Measurements from ENCODE around the gene WDR37. TPM values are rescaled to one million over a fixed set of nuclear protein-coding genes. Genes with fewer than 3 reads are reported as not detected.

WDR37 gene
- total RNA-seq, 4 donors from 2014 or later = 16.8 to 28.8 (median 22.3) TPM

DNA sequence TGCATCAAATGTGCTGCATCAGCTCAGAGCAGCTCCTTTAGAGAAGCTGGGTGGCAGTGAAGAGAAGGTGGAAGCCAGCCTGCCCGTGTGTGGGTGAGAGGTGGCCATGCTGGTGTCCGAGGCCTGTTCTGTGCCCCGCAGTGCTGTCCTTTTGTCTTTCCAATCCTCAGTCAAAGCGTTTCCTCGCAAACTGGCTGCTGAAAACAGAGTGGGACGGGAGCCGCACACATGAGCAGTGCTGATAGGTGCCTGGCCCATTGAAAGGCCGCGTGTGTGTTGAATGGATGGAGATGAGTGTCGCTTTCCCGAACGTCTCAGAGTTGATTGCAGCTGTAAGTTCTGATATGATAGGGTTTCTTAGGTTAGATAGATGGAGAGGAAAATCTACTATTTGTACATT lies 39.3 kb downstream of the WDR37 start:
- Histone ChIP-seq H3K36me3 (peaks cover 0 to 82% (median 0%) of the 10 kb centered on the region in 3 donors), H3K4me1 (no peaks in the 10 kb centered on the region), H3K9me3 (no peaks in the 10 kb centered on the region), H3K27ac (no peak overlapping the region), H3K27me3 (no peaks in the 10 kb centered on the region), H3K4me3 (no peak overlapping the region)
- TF ChIP-seq, protein P1, sequence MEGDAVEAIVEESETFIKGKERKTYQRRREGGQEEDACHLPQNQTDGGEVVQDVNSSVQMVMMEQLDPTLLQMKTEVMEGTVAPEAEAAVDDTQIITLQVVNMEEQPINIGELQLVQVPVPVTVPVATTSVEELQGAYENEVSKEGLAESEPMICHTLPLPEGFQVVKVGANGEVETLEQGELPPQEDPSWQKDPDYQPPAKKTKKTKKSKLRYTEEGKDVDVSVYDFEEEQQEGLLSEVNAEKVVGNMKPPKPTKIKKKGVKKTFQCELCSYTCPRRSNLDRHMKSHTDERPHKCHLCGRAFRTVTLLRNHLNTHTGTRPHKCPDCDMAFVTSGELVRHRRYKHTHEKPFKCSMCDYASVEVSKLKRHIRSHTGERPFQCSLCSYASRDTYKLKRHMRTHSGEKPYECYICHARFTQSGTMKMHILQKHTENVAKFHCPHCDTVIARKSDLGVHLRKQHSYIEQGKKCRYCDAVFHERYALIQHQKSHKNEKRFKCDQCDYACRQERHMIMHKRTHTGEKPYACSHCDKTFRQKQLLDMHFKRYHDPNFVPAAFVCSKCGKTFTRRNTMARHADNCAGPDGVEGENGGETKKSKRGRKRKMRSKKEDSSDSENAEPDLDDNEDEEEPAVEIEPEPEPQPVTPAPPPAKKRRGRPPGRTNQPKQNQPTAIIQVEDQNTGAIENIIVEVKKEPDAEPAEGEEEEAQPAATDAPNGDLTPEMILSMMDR (IDR thresholded peaks at IDR 0.05) = no peak
- TF ChIP-seq POLR2A (IDR thresholded peaks at IDR 0.05) = no peak
- peak in 1 of 3 donors; percentile 26 for DNase-seq

DNA sequence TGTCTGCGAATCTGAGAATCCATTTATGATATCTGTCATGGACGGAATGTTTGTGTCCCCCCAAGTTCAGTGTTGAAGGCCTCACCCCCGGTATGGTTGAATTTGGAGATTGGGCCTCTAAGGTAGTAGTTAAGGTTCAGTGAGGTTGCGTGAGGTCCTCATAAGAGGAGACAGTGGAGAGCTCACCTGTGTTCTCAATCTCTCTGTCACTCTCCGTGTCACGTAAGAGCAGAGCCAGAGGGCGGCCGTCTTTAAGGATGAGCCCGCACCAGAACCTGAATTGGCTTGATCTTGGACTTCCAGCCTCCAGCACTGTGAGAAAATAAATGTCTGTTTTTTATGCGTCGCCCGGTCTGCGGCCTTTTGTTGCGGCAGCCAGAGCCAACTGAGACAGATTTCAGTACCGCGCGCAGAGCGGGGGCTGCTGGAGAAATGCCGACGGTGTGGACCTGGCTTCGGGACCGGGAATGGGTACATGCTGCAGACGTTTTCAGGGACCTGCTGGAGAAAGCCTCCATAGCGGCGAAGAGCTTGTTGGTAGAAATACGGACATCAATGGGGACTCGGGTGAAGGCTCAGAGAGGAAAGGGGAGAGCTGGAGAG lies 40.2 kb downstream of the WDR37 start:
- Histone ChIP-seq H3K9me3 (no peaks in the 10 kb centered on the region), H3K36me3 (peaks cover 0 to 83% (median 0%) of the 10 kb centered on the region in 3 donors), H3K27ac (no peak overlapping the region), H3K27me3 (no peaks in the 10 kb centered on the region), H3K4me3 (no peak overlapping the region), H3K4me1 (no peaks in the 10 kb centered on the region)
- no peak for TF ChIP-seq POLR2A (IDR thresholded peaks at IDR 0.05)
- TF ChIP-seq, protein P1 (IDR thresholded peaks at IDR 0.05) = no peak
- DNase-seq = peak in 1 of 3 donors; percentile 42

DNA sequence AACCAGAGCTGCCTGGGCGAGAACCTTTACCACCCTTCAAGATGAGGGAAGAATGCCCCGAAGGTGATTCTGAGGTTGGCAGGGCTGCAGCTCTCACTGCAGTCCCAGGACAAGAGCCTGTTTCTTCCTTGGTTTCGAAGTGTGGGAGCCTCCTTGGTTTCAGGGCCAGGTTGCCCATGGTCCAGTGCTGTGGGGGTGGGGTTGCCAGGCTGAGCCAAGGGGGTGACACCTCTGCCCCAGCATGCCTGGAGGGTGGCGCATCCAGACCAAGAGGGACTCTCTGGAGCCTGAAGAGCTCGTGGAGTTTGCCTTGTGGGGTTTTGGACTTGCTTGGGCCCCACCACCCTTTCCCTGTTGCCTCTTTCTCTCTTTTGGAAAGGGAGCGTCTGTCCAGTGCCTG lies 41.3 kb downstream of the WDR37 start:
- DNase-seq = peak in 1 of 3 donors; percentile 21
- Histone ChIP-seq H3K36me3 (peaks cover 0 to 82% (median 0%) of the 10 kb centered on the region in 3 donors), H3K27me3 (no peaks in the 10 kb centered on the region), H3K4me1 (no peaks in the 10 kb centered on the region), H3K4me3 (no peak overlapping the region), H3K9me3 (no peaks in the 10 kb centered on the region), H3K27ac (no peak overlapping the region)
- TF ChIP-seq, protein P1 (IDR thresholded peaks at IDR 0.05) = no peak
- TF ChIP-seq POLR2A (IDR thresholded peaks at IDR 0.05) = no peak

DNA sequence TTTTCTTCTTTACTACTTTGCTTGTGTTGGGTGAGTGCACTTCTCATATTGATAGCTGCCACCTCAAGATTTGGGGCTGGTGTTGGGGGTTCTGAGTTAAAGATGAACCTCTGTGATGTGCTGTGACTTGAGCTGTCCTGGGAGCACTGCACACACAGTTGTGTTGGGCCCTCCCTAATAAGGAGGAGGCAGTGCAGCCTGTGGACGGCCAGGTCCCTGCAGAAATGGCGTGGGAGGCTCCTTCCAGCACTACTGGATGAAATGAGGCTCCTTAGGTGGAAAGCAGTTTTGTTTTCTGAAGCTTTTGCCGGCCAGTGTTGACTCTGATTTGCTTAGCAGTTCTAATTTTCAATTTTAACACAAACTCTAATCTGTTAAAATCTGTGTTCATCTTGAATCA lies 44.0 kb downstream of the WDR37 start:
- Histone ChIP-seq H3K4me1 (no peaks in the 10 kb centered on the region), H3K27ac (no peak overlapping the region), H3K9me3 (no peaks in the 10 kb centered on the region), H3K27me3 (no peaks in the 10 kb centered on the region), H3K4me3 (no peak overlapping the region), H3K36me3 (peaks cover 0 to 90% (median 0%) of the 10 kb centered on the region in 3 donors)
- TF ChIP-seq, protein P1 (IDR thresholded peaks at IDR 0.05) = no peak
- no peak for TF ChIP-seq POLR2A (IDR thresholded peaks at IDR 0.05)
- DNase-seq = peak in 1 of 3 donors; percentile 18

DNA sequence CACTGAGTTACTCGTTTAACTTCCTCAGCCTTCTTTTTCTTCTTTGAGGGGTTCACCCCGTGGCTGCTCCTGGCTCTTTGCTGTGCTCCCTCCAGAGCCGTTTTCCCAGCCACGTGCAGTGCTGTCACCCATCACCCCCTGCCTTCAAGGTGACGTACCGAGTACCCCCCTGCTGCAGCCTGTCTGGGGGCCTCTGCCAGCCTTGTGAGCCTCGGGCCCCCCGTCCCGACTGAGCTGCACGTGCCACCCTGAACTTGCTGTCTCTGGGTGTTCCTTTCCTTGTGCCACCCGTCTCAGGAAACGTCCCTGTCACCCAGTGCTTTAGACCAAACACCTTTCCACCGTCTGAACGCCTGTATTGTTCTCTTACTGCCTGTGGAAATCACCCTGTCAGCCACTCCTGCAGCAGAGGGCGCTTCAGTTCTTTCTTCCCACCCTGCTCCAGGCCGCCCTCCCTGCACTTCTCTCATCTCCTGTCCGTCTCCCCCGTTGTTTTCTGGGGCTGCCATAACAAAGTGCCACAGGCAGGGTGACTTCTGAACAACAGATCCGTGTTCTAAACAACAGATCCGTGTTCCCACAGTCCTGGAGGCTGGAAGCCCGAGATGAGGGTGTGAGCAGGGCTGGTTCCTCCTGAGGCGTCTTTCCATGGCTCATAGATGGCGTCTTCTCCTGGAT lies 44.6 kb downstream of the WDR37 start:
- Histone ChIP-seq H3K4me1 (no peaks in the 10 kb centered on the region), H3K4me3 (no peak overlapping the region), H3K27me3 (no peaks in the 10 kb centered on the region), H3K36me3 (peaks cover 0 to 90% (median 0%) of the 10 kb centered on the region in 3 donors), H3K9me3 (no peaks in the 10 kb centered on the region), H3K27ac (no peak overlapping the region)
- DNase-seq = peak in 1 of 3 donors; percentile 42
- TF ChIP-seq POLR2A (IDR thresholded peaks at IDR 0.05) = no peak

- H3K4me1 ChIP-seq = no peaks in the 10 kb centered on the region
- no peak for TF ChIP-seq POLR2A (IDR thresholded peaks at IDR 0.05)
- TF ChIP-seq, protein P1 (IDR thresholded peaks at IDR 0.05) = no peak
- H3K9me3 ChIP-seq = no peaks in the 10 kb centered on the region
- peak in 1 of 3 donors; percentile 31 for DNase-seq
- peaks cover 0 to 90% (median 0%) of the 10 kb centered on the region in 3 donors for H3K36me3 ChIP-seq
- no peak overlapping the region for H3K27ac ChIP-seq
- H3K27me3 ChIP-seq = no peaks in the 10 kb centered on the region
- no peak overlapping the region for H3K4me3 ChIP-seq
These were observed 45.8 kb downstream of the WDR37 start for GRCh38 chr10:1101946-1102345.
